GM21515 (cell line): ENCODE measurements around the gene FNTB.

Experiments used
- ATAC-seq: cut with Tn5 transposase; IDR thresholded peaks from one replicate; pipeline ENCODE4 v1.9.1; 2021; ENCODE audit not compliant: unreplicated experiment

FNTB gene

DNA sequence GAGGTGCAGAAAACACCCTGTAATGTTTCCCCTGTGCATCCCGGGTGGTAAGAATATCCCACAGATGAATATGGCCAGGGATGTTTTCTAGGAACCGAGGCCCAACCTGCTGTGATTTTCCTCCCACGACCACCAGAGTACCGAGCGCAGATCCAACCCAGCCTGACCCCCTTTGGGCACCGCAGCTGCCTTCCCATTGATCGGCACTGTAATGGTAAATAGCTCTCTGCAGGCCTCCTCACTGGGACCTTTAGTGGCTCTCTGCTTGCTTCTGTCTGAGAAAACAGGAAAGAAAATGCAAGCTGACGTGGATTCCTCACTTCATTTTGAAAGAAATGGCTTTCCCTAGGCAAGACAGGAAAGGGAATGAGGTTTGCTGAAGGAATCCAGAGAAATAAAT, 12.1 kb upstream of the FNTB start:
- no peak for ATAC-seq

DNA sequence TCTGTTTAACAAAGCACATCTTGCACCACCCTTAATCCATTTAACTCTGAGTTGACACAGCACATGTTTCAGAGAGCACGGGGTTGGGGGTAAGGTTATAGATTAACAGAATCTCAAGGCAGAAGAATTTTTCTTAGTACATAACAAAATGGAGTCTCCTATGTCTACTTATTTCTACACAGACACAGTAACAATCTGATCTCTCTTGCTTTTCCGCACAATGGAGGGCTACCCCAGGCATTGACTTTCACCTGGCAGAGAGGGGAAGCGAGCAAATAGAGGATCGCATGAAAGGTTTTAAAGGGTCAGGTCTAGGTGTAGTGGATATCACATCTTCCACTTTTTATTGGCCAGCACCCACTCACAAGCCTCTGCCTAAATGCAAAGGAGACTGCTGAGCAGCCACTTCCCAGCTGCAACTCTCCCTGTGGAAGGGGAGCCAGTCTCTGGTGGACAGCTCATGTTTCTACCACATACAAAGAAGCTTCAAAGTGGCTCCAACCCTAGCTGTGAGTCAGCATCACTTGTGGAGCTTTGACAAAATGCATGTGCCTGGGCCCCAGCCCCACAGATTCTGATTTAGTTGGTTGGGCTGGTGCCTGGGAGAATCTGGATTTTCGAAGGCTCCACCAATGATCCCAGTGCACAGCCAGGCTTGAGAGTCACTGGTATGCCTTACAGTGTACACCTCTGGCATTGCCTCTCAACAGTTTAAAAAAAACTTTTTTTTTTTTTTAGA, 7.2 kb upstream of the FNTB start:
- no peak for ATAC-seq

DNA sequence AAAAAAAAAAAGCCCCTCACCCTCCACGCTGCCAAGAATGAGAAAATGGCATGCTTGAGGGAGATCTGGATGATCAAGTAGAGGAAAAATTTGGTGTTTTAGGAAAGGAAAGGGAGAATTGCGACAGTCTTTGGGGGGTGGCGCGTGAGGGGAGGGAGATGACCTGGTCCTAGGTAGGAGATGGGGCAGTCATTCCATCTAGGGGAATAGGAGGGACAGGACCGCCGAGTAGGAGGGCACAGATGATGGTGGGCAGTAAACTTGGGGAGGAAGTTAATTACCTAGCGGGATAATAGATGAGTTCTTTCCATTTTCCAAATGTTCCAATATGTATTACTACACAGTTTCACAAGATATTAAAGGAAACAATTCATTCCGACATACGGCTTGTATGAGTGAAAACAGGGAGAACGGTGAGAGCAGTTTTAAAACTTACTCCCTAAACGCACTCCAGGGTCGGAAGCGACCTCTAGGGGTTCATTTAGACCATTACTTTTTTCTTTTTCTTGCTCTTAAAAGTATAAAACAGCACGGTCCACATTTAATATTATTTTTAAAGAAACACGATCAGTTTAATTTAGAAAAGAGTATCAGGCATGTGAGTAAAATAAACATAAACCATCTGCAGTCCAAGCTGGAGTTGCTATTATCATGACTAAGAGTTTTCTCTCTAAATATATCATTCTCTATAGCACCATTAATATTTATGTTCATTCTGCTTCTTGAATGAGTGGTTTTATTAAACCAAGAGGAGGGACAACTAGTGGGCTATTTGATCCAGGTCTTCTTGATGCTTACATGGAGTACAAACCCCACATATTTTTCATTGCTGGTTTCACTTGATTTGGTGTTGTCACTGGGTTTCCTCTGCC, 3.0 kb upstream of the FNTB start:
- no peak for ATAC-seq

DNA sequence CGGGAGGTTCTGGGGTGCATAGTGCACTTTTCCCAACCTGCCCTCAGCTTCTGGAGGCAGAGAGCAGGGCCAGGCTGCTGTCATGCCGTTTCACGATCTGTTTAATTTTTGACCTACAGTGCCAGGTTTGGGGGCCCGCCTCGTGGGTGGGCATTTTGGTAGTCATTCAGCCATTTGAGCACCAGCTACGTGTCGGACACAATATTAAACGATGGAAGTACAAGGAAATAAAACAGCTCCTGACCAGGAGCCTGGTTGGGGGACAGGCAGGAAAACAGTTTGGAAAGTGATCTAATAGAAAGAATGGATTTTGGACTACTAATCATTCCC, 708 bp downstream of the FNTB start:
- no peak for ATAC-seq

DNA sequence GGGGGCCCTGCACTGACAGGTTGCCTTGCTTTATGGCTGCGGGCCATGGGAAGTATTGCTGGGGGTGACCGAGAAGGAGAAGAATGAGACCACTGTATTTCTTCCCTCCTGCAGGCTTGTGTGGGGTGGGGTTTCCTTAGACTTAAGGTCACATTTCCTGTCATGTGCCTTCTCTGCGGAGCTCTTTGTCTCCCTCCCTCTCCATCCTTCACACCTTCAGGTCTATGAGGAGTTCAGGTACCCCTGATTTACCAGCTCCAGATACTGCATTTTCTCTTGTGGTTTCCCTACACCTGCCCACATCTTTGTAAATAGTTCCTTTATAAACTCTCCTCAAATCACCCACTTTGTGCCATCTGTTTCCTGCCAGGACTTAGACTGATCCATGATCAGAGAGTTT, 3.6 kb downstream of the FNTB start:
- no peak for ATAC-seq

DNA sequence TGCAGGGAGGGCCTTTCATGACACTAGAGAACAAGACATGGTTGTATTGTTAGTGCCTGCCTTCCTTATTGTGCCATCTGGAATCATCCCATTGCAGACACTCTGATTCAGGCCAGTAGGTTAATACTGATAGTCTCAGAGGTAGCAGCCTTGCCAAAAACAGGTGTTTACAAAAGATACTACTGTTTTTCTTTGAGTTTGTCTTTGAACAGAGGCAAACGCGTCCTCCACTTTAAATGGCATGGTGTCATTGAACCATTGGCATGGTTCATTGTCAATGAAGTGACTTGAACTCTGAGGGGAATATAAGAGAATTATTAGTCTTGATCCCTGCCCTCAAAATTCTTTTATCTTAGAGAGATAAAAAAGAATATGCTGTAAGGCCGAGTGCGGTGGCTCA, 4.2 kb downstream of the FNTB start:
- no peak for ATAC-seq

DNA sequence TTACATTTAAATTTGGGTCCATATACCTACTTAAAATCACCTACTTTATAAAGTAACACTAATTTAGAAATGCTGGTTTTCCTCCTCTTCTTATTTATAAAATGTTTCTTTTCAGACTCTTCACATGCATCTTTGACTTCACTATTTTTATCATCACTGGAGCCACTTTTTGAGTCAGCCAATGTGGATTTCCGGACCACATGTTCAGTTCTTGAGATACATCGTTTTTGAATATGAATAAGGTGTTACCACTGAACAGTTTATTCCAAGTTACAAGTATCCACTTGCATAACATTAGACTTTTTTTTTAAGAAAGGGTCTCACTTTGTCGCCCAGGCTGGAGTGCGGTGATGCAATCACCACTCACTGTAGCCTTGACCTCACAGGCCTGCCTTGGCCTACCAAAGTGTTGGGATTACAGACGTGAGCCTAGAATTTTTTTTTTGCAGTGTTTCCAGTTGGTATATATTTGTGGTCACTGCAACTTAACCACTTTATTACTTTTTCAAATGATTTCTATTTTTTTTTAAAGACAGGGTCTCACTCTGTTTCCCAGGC, 5.7 kb downstream of the FNTB start:
- ATAC-seq, result no peak

DNA sequence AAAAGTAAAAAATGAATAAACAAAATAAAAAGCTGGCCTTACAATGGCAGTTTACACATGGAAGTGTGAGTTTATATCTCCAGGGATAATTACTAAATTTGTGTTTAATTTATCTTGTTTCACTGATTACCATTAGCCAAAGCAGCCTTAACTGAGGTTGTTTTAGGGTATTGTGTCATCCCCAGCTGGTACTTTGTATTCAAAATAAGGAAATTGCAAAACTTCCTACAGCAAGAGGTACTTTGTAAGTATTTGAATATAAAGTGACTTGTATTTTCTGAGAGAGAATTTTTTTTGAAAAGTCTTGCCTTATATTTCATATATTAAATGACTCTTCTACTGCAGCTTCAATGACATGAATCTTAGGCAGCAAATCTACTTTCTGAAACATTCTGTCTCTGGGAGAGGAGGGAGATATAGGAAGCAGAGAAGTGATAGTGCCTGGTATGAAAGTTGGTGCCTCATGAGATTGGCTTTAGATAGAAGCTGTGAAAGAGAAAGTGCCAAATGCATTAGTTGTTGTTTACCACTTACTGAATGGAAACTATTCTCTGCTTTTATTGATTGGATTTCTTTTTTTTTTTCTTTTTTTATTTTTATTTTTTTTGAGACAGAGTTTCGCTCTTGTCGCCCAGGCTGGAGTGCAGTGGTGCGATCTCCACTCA, 6.7 kb downstream of the FNTB start:
- ATAC-seq, result no peak

DNA sequence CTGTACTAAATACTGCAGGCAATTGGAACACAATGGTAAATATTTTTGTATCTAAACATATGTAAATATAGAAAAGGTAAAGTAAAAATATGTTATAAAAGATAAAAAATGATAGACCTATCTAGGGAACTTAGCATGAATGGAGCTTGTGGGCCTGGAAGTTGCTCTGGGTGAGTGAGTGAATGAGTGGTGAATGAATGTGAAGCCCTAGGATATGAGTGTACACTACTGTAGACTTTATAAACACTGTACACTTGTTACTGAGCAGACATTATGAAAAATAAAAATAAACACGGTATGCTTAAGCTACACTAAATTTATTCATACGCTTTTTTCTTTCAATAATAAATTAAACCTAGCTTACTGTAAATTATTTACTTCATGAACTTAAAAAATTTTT, 7.8 kb downstream of the FNTB start:
- ATAC-seq, result no peak

DNA sequence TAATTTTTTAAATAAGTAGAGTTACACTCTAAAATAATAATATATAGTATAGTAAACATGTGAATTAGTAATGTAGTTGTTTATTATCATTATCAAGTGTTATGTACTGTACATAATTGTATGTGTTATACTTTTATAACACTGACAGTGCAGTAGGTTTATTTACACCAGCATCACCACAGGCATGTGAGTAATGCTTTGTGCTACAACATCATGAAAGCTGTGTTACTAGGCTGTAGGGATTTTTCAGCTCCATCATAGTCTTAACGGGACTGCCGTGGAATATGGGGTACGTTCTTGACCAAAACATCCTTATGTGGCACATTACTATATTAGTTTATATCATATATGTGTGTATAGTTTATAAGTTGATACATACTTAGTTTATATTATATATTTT, 8.6 kb downstream of the FNTB start:
- no peak for ATAC-seq

DNA sequence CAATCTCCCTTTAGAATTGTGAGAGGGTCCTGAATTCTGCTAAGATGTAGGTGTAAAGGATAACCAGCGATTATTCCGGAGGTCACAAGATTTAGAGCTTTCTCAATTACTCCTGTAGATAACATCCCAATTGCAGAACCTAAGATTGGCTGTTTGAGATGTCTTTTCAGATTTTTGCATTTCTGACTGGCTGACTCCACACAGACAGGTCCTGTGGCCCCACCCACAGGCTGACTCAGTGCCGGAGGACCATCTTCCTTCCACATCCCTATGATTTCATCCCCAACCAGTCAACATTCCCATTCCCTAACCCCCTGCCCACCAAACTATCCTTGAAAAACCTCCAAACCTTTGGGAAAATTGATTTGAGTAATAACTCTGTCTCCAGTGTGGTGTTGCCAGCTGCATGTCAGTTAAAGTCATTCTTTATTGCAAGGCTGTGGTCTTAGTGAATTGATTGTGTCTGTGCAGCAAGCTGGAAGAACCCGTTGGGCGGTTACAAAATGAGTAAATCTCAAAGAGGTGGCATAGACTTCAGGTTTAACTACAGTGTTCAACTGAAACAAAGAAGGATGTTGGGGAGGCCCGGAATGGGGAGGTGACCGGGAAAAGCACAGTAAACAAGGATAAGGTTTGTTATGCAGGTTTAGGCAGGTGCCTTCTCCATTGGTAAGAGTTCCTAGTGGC, 10.6 kb downstream of the FNTB start:
- peak; percentile 61 for ATAC-seq

DNA sequence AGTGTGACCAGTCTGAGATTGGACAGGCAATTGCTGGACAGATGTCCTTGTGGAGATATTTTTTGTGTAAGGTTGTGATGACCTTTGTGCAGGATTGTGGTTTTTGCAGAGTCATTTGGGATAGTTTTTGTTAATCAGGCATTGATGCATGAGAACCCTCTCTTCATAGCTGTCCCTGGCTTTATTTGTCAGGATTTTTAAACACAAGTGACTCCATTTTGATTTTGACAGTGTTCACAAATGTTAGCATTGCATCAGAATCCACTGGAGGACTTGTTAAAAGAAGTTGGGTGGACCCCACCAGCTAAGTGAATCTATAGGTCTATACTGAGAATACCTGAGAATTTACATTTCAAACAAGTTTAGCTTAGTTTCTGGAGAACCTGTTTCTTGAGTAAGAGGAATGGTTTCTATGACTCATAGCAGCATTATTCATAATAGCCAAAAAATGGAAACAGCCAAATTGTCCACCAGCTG, 11.8 kb downstream of the FNTB start:
- no peak for ATAC-seq

DNA sequence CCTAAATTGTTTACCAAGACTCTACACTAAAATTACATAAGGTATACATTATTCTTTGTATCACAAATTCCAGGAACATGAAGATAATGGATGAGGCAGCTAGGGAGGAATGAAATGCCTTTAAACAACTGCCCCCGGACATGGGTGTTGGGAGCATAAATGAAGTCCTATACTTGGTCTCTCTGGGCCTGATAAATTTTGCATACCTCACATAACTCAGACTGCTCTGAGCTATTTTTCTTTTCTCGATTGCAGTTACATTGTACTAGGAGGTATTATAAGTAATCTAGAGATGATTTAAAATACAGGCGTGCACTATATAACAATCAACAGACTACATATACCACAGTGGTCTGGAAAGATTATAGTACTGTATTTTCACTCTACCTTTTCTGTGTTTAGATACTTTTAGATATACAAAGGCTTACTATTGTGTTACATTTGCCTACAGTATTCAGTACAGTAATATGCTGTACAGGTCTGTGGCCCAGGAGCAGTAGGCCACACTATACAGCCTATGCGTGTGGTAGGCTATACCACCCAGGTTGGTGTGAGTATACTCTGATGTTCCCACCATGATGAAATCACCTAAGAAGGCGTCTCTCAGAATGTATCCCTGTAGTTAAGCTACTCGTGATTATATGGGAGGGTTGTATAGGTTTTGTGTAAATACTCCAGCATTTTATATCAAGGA, 14.3 kb downstream of the FNTB start:
- no peak for ATAC-seq

DNA sequence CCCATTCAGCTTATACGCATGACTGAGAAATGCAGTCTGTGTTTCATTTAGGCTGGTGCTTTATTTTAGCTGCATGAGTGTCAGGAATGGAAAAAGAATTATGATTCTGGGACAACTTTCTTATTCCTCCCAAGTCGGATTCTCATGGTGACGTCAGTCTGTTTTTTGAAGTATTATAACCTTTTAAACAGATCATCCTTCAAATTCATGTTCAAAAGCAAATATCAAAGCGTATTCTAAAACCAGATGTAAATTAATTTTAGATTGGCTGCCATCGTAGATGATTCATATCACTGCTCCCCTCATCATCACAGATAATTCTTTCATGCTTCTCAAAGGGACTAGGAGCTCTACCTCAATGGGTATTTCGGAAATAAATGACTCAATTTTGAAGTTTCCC, 15.0 kb downstream of the FNTB start:
- ATAC-seq, result no peak

DNA sequence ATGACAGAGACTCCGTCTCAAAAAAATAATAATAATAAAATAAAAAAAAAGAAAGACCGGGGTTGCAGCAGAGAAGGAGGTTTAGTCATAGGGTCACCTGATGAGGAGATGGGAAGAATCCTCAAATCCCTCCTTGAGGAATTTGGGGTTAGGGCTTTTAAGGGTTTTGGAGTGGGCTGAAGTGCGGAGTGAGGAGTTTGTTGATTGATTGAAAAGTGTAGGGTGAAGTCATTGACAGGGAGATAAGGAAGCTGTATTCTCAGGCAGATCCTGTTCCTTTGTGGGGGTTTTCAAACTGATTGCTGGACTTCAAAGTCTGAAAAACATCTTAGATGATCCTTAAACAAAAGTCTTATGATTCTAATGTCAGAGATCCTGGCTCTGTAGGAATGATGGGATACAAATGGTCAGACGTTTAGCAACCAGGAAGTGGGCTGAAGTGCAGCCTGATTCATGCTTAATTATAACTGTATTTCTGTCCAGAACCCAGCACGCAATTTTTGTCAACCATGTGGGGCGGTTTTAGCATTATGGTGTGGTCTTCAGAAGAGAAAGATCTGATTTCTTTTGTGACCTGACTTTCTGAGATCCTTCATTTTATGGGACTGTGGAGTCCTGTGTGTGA, 16.0 kb downstream of the FNTB start:
- ATAC-seq, result no peak

DNA sequence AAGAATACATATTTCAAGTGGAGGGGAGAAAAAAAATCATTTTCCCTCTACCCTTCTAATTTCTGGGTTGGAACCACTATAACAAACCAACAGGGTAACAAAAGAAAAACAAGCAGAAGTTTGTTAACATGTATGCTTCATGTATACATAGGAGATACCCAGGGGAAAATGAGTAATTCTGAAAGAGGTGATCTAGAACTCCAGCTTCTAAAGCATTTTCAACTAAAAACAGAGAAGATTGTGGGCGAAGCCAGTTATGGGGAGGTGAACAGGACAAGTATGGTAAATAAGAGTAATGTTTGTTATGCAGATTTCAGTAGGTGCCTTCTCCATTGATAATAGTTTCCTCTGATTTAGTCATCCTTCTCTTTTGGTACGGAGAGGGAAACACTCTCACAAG, 16.7 kb downstream of the FNTB start:
- ATAC-seq, result no peak

DNA sequence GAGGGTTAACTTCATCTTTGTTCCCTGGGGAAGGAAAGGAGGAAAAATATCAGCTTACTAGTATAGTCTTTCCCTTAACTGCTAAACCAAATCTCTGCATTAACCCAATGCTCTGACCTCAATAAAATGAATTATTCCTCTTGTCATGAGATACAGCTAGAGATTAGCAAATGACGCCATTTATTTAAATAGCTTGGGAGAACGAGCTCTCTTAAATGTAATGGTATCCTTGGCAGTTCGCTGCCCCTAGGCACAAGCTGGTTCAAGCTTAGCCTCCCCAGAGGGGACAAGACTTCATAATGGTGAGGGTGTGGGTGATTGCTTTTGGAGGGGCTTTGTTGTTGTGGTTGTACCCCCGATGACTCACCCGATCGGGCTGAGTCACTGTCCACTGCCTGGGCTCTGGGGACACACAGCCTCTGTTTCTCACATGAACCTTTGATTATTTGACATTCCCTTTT, 19.6 kb downstream of the FNTB start:
- ATAC-seq, result no peak

DNA sequence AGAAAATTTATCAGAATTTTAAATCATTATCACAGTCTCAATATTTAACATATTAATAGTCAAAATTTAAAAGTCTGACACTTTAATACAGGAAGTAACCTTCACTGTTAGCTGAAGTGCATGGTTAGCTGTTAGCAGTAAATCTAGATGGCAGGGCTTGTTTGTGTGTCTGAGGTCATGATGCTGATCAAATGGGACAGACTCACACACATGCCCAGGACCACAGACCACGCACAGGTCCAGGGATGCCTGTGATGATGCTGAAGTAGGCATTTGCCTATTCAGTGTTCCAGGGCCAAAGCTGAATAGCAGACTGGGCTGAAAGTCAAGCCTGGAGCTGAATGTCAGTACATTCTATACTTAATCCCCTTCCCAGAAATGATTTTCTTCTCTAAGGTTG, 20.5 kb downstream of the FNTB start:
- no peak for ATAC-seq

DNA sequence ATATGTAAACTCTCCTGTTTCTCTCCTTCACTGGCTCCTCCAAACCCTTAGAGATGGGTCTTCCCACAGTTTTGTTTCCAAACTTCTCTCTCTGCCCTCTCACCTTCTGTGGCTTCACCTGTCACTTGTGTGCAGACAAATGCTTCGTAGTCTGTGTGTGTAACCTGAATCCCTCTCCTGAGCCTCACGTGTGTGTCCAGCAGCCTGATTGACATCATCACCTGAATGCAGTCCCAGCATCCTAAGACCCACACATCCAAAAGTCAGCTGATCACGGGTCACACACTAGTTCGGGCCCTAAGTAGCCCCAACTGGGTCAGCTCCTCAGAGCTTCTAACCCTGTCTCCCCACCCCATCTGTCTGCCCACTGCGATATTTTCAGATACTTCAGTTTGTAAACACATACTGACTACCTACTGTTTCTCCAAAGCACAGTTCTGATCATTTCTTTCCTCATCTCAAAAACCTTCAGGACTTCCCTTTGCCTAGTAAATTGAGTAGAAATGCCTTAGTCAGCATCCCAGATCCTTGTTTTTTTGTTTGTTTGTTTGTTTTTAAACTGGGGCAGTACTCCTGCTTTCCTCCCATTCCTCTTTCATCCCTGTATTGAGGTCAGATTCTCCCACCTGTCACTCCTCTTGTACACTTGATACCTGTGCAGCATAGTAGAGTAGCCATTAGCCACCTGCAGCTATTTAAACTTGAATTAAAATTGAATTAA, 23.7 kb downstream of the FNTB start:
- no peak for ATAC-seq
